ENCODE data around the gene CSNK2B.

Gene CSNK2B
- 3.6 to 5.8 (median 4.9) reads per million in 3 experiments for total RNA-seq

GRCh38 chr6:31665501-31666336 lies at the start of gene CSNK2B:
CSNK2B (plus strand) TSS chr6:31666080; CDS start chr6:31666832, 752 bp downstream.
- peak; percentile 98 for DNase-seq

GRCh38 chr6:31617010-31617409 lies 48.9 kb upstream of the CSNK2B start:
- no peak for DNase-seq

GRCh38 chr6:31619805-31620585 lies 45.9 kb upstream of the CSNK2B start:
- peak; percentile 97 for DNase-seq

GRCh38 chr6:31620586-31621319 lies 45.1 kb upstream of the CSNK2B start, which contains the start of gene PRRC2A:
PRRC2A (plus strand) TSS chr6:31620715; CDS start chr6:31622790, 2,075 bp downstream.
- DNase-seq: no peak

DNA sequence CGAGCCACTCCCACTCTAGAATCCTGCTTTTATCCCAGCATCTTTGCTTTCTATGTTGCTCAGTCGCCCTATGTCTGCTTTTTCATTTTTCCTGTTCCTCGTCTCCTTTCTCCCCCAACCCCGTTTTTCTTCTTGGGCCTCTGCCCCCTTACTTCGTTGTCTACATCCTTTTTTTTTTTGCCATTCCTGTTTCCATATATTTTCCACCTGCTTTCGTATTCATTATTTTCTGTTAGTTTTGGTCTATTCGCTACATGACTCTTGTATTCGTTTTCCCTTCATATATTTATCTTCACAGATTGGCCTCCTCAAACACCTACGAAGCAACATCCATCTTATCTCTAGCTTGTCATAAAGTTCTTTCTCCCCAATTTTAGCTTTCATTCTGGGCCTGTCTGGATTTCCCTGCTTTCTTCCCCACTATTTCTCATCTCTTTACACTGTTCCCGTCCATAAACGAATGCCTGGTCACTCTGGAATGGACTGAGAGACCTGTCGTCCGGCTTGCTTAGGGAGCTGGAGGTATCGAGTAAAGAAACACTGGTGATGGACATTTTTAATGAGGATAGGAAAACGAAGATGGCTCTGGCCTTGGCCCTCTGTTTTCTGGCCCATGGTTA lies 44.5 kb upstream of the CSNK2B start:
- DNase-seq: no peak

DNA sequence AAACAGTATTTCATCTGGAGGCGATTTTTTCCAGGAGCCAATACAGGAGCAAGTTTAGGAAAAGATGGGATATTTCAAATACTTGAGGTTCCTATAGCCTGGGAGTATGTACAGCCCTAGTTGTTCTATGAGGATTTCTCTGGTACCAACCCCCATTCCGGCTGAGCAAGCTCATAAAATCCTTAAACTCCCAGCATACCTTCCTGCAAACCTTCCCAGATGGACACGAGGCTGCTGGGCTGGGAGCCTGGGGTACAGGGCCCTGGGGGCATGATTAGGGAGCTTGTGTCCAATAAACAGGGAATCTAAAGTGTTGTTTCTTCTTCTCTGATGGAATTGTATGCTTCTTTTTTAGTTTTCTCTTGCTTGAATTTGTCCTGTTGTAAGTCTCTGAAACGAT lies 43.9 kb upstream of the CSNK2B start:
- DNase-seq: no peak

DNA sequence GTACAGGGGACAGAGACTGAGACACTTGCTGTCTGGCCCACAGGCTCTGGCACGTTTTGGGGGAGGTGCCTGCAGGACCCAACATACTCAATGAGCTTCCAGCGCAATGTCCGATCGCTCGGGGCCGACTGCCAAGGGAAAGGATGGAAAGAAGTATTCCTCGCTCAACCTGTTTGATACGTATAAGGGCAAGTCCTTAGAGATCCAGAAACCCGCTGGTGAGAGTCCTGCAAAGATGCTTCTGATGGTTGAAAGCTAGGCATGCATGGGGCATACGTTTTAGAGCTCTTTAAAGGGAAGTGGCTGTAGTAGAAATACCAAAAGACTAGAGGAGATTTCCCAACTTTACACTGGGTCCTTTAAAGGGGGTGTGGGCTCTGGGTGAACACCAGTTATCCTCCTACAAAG lies 43.2 kb upstream of the CSNK2B start:
- DNase-seq: no peak

GRCh38 chr6:31624070-31624469 lies 41.8 kb upstream of the CSNK2B start:
- no peak for DNase-seq

- DNase-seq: no peak
Measured at GRCh38 chr6:31626952-31627351, 38.9 kb upstream of the CSNK2B start.

DNA sequence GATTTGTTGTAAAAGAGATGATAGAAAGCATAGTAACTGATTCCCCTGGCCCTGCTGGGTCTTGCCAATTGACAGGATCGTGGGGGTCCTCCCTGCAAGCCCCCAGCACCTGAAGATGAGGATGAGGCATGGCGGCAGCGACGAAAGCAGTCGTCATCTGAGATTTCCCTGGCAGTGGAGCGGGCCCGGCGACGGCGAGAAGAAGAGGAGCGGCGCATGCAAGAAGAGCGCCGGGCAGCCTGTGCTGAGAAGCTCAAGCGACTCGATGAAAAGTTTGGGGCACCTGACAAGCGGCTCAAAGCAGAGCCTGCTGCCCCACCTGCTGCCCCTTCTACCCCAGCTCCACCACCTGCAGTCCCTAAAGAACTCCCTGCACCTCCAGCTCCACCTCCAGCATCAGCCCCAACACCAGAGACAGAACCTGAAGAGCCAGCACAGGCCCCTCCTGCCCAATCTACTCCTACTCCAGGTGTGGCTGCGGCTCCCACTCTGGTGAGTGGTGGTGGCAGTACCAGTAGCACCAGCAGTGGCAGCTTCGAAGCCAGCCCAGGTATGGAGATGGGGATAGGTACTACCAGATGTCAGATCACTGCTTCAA lies 38.1 kb upstream of the CSNK2B start:
- DNase-seq: no peak

GRCh38 chr6:31629014-31629413 lies 36.9 kb upstream of the CSNK2B start:
- no peak for DNase-seq

DNA sequence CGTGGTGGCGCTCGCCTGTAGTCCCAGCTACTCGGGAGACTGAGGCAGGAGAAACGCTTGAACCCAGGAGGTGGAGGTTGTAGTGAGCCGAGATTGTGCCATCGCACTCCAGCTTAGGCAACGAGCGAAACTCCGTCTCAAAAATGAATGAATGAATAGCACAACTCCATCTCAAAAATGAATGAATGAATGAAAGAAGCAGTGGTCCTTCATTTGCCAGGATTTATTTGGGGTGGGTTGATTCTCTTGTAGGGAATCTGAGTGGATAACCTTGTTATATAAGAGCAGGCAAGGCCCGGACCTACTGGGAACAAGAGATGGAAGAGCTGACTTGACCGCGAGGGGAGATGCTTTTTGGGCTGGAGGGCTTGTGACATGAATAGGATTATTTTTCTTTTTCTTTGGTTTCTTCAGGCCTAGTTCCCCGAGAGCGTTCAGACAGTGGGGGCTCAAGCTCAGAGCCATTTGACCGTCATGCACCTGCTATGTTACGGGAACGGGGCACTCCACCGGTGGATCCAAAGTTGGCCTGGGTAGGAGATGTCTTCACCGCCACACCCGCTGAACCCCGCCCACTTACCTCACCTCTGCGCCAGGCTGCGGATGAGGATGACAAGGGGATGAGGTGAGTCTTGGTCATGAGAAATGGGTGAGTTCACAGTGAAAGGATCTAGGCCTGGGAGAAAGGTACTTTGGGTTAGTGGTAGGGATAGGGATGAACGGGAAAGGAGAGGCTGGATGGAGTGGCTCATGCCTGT lies 35.5 kb upstream of the CSNK2B start:
- DNase-seq: no peak

GRCh38 chr6:31631209-31631608 lies 34.7 kb upstream of the CSNK2B start:
- no peak for DNase-seq

DNA sequence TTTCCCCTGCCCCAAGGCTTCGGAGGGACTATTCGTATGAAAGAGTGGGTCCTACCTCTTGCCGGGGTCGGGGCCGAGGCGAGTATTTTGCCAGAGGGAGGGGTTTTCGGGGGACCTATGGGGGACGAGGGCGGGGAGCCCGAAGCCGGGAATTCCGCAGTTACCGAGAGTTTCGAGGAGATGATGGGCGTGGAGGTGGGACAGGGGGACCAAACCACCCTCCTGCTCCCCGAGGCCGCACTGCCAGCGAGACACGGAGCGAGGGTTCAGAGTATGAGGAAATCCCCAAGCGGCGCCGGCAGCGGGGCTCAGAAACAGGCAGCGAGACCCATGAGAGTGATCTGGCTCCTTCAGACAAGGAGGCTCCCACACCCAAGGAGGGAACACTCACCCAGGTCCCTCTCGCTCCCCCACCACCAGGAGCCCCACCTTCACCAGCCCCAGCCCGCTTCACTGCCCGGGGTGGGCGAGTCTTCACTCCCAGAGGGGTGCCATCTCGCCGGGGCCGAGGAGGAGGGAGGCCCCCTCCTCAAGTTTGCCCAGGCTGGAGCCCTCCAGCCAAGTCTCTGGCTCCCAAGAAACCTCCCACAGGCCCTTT lies 34.1 kb upstream of the CSNK2B start:
- DNase-seq: no peak

DNA sequence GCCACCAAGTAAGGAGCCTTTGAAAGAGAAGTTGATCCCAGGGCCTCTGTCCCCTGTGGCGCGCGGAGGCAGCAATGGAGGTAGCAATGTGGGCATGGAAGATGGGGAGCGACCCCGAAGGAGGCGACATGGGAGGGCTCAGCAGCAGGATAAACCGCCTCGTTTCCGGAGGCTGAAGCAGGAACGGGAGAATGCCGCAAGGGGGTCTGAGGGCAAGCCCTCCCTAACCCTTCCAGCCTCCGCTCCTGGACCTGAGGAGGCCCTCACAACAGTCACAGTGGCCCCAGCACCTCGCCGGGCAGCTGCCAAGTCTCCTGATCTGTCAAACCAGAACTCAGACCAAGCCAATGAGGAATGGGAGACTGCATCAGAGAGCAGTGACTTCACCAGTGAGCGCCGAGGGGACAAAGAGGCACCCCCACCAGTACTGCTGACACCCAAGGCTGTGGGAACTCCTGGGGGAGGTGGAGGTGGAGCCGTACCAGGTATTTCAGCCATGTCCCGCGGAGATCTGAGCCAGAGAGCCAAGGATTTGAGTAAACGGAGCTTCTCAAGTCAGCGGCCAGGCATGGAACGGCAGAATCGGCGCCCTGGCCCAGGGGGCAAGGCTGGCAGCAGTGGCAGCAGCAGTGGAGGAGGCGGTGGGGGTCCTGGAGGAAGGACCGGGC lies 33.5 kb upstream of the CSNK2B start:
- no peak for DNase-seq

- no peak for DNase-seq
Measured at GRCh38 chr6:31633447-31633846, 32.4 kb upstream of the CSNK2B start.

- no peak for DNase-seq
Measured at GRCh38 chr6:31634131-31634530, 31.7 kb upstream of the CSNK2B start.

- DNase-seq: no peak
Measured at GRCh38 chr6:31634969-31635575, 30.8 kb upstream of the CSNK2B start.

GRCh38 chr6:31636698-31637596 lies 28.9 kb upstream of the CSNK2B start:
- no peak for DNase-seq
